GM12874 (cell line): ENCODE data around the gene OR6B2.

Experiments used
- CTCF ChIP-seq: IDR thresholded peaks from 2 replicates; pipeline ENCODE4 v1.5.1; 2011; ENCODE audit warnings: low read depth, mild to moderate bottlenecking, control low read depth, low read length, moderate library complexity; ENCODE audit not compliant: insufficient read depth

OR6B2 gene

GRCh38 chr2:239990966-239991365 lies 39.3 kb downstream of the OR6B2 start:
- no peak for TF ChIP-seq CTCF

- no peak for TF ChIP-seq CTCF
Observed at GRCh38 chr2:239985356-239985755, 44.9 kb downstream of the OR6B2 start.

- no peak for TF ChIP-seq CTCF
Observed at GRCh38 chr2:239984421-239985194, 45.6 kb downstream of the OR6B2 start.

- no peak for TF ChIP-seq CTCF
Observed at GRCh38 chr2:239983004-239983778, 47.0 kb downstream of the OR6B2 start.
